ENCODE measurements around the gene EYS. TPM values are rescaled to one million over a fixed set of nuclear protein-coding genes. Genes with fewer than 3 reads are reported as not detected.

The EYS gene
- total RNA-seq, 1 experiment from 2014 or later: not detected

GRCh38 chr6:63864671-63865318 lies 1842.2 kb downstream of the EYS start:
- H3K23ac ChIP-seq (ENCODE audit: insufficient read length, low read depth, low read length): no peak overlapping the region
- no peak overlapping the region for H2BK12ac ChIP-seq (ENCODE audit: insufficient read length, low read depth, low read length)
- H3T11ph ChIP-seq (ENCODE audit: low read length): no peak overlapping the region
- H2AFZ ChIP-seq (ENCODE audit: low read length): no peak overlapping the region
- no peak overlapping the region for H4K91ac ChIP-seq (ENCODE audit: insufficient read length, low read depth, low read length)
- Mint-ChIP-seq H3K36me3 (ENCODE audit: insufficient read depth in 1 of 3, low read depth in 3 of 3) (no peaks in the 10 kb centered on the region), H3K27me3 (ENCODE audit: low read depth) (no peaks in the 10 kb centered on the region), H3K4me1 (no peaks in the 10 kb centered on the region), H3K4me3 (no peak overlapping the region), H3K27ac (no peak overlapping the region), H3K9me3 (no peaks in the 10 kb centered on the region)
- no peak overlapping the region for H3K27ac ChIP-seq (ENCODE audit: insufficient read length, low read depth, low read length)
- no peak overlapping the region for H3K9ac ChIP-seq (ENCODE audit: extremely low read depth, insufficient read length, low read length)
- H3K27me3 ChIP-seq (ENCODE audit: insufficient read depth, low read length): no peaks in the 10 kb centered on the region
- no peak overlapping the region for H3K4me2 ChIP-seq (ENCODE audit: insufficient read depth, insufficient read length, low read length)
- no peak overlapping the region for H3K18ac ChIP-seq (ENCODE audit: insufficient read length, low read depth, low read length)
- no peak for DNase-seq
- no peak overlapping the region for H2BK120ac ChIP-seq (ENCODE audit: low read depth, low read length, poor library complexity, severe bottlenecking)
- no peaks in the 10 kb centered on the region for H3K79me2 ChIP-seq (ENCODE audit: insufficient read depth, low read length)
- no CpG with 5 or more reads among the region's 4 CpGs for WGBS (ENCODE audit: extremely low coverage, insufficient read length, low lambda C conversion rate)
- no peak overlapping the region for H2BK20ac ChIP-seq (ENCODE audit: low read depth, low read length, poor library complexity, severe bottlenecking)
- H2BK5ac ChIP-seq (ENCODE audit: insufficient read length, low read length): no peak overlapping the region
- H3K14ac ChIP-seq (ENCODE audit: insufficient read depth, low read length): no peak overlapping the region
- H2BK15ac ChIP-seq (ENCODE audit: low read depth, low read length): no peak overlapping the region
- H3K4me1 ChIP-seq (ENCODE audit: insufficient read depth, low read length): no peaks in the 10 kb centered on the region
- TF ChIP-seq, protein P1, sequence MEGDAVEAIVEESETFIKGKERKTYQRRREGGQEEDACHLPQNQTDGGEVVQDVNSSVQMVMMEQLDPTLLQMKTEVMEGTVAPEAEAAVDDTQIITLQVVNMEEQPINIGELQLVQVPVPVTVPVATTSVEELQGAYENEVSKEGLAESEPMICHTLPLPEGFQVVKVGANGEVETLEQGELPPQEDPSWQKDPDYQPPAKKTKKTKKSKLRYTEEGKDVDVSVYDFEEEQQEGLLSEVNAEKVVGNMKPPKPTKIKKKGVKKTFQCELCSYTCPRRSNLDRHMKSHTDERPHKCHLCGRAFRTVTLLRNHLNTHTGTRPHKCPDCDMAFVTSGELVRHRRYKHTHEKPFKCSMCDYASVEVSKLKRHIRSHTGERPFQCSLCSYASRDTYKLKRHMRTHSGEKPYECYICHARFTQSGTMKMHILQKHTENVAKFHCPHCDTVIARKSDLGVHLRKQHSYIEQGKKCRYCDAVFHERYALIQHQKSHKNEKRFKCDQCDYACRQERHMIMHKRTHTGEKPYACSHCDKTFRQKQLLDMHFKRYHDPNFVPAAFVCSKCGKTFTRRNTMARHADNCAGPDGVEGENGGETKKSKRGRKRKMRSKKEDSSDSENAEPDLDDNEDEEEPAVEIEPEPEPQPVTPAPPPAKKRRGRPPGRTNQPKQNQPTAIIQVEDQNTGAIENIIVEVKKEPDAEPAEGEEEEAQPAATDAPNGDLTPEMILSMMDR (conservative IDR thresholded peaks at IDR 0.05): no peak
- no peak overlapping the region for H4K8ac ChIP-seq (replicated peaks; ENCODE audit: insufficient read length, low read depth, low read length)
- no peak overlapping the region for H2AK5ac ChIP-seq (ENCODE audit: insufficient read length, low read length)
- H3K79me1 ChIP-seq (ENCODE audit: insufficient read depth, low read depth, low read length, poor library complexity, severe bottlenecking): no peaks in the 10 kb centered on the region
- H3K9me3 ChIP-seq (ENCODE audit: control insufficient read depth, low read depth, low read length): no peaks in the 10 kb centered on the region
- H3K23me2 ChIP-seq (ENCODE audit: insufficient read length, low read depth, low read length, poor library complexity, severe bottlenecking): no peaks in the 10 kb centered on the region
- H4K5ac ChIP-seq (ENCODE audit: insufficient read length, low read depth, low read length): no peak overlapping the region
- no peak overlapping the region for H3K4ac ChIP-seq (ENCODE audit: low read depth, low read length)
- no peak overlapping the region for H3K56ac ChIP-seq (ENCODE audit: insufficient read length, low read depth, low read length)
- H4K20me1 ChIP-seq (ENCODE audit: control insufficient read depth, insufficient read depth, insufficient read length): no peaks in the 10 kb centered on the region
